HL-60 (cell line): ENCODE data around the gene ANKRD13A.

Experiments used
- POLR2AphosphoS5 ChIP-seq: IDR thresholded peaks from 2 replicates; pipeline ENCODE4 v1.6.1; 2012; ENCODE audit warnings: low read depth
- TF ChIP-seq, protein P1 (sequence below): IDR thresholded peaks from one replicate; pipeline ENCODE4 v1.5.1; 2011; ENCODE audit warnings: low read length, control low read depth, inconsistent platforms; ENCODE audit not compliant: insufficient read depth
- TF ChIP-seq, protein P2 (sequence below): IDR thresholded peaks from 2 replicates; pipeline ENCODE4 v1.6.1; 2012; ENCODE audit warnings: low read depth; ENCODE audit not compliant: insufficient replicate concordance

DNA sequence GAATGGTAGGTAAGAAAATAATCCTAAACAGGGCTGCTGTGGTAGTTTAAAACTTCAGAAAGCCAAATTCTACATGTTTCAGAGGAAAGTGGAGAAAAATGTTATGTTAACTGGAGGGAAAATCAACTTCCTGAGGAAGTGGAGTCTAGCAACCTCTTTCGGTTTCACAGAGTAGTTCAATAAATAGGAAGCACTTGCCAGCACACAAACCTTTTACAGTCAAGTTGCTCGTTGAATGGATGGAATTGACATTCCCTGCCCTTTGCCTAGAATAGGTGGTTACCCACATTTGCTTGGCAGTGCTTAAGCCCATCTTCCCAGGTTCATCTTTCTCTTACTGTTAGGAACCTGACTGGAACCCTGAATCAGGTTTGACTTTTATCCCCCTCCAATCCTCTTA, 15.9 kb downstream of the ANKRD13A start:
- TF ChIP-seq, protein P1, sequence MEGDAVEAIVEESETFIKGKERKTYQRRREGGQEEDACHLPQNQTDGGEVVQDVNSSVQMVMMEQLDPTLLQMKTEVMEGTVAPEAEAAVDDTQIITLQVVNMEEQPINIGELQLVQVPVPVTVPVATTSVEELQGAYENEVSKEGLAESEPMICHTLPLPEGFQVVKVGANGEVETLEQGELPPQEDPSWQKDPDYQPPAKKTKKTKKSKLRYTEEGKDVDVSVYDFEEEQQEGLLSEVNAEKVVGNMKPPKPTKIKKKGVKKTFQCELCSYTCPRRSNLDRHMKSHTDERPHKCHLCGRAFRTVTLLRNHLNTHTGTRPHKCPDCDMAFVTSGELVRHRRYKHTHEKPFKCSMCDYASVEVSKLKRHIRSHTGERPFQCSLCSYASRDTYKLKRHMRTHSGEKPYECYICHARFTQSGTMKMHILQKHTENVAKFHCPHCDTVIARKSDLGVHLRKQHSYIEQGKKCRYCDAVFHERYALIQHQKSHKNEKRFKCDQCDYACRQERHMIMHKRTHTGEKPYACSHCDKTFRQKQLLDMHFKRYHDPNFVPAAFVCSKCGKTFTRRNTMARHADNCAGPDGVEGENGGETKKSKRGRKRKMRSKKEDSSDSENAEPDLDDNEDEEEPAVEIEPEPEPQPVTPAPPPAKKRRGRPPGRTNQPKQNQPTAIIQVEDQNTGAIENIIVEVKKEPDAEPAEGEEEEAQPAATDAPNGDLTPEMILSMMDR, result peak; percentile 12
- TF ChIP-seq, protein P2, sequence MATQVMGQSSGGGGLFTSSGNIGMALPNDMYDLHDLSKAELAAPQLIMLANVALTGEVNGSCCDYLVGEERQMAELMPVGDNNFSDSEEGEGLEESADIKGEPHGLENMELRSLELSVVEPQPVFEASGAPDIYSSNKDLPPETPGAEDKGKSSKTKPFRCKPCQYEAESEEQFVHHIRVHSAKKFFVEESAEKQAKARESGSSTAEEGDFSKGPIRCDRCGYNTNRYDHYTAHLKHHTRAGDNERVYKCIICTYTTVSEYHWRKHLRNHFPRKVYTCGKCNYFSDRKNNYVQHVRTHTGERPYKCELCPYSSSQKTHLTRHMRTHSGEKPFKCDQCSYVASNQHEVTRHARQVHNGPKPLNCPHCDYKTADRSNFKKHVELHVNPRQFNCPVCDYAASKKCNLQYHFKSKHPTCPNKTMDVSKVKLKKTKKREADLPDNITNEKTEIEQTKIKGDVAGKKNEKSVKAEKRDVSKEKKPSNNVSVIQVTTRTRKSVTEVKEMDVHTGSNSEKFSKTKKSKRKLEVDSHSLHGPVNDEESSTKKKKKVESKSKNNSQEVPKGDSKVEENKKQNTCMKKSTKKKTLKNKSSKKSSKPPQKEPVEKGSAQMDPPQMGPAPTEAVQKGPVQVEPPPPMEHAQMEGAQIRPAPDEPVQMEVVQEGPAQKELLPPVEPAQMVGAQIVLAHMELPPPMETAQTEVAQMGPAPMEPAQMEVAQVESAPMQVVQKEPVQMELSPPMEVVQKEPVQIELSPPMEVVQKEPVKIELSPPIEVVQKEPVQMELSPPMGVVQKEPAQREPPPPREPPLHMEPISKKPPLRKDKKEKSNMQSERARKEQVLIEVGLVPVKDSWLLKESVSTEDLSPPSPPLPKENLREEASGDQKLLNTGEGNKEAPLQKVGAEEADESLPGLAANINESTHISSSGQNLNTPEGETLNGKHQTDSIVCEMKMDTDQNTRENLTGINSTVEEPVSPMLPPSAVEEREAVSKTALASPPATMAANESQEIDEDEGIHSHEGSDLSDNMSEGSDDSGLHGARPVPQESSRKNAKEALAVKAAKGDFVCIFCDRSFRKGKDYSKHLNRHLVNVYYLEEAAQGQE, result no peak
- no peak for TF ChIP-seq POLR2AphosphoS5
